Measurements from ENCODE around the gene FAF1.

The FAF1 gene

GRCh38 chr1:50633465-50633864 is 326.6 kb downstream of the FAF1 start:
- no peak overlapping the region for H3K4me3 ChIP-seq (ENCODE audit: low read depth, low read length)
- no peaks in the 10 kb centered on the region for H3K79me2 ChIP-seq
- H3K9me3 ChIP-seq (ENCODE audit: control insufficient read depth, low read length), result no peaks in the 10 kb centered on the region
- no peak for TF ChIP-seq CTCF (IDR thresholded peaks at IDR 0.05)
- H3K27ac ChIP-seq, result no peak overlapping the region
- H3K9ac ChIP-seq, result no peak overlapping the region
- H3K27me3 ChIP-seq (ENCODE audit: control insufficient read depth, insufficient read depth, low read length), result no peaks in the 10 kb centered on the region
- no peak overlapping the region for H2AFZ ChIP-seq
- no peaks in the 10 kb centered on the region for H3K36me3 ChIP-seq (ENCODE audit: control insufficient read depth, insufficient read depth, low read length)
- H3K4me1 ChIP-seq, result no peaks in the 10 kb centered on the region
- H3K4me2 ChIP-seq (ENCODE audit: low read length), result no peak overlapping the region

GRCh38 chr1:50631161-50631560 is 328.9 kb downstream of the FAF1 start:
- no peak for TF ChIP-seq CTCF (IDR thresholded peaks at IDR 0.05)
- H2AFZ ChIP-seq, result no peak overlapping the region
- H3K79me2 ChIP-seq, result no peaks in the 10 kb centered on the region
- no peak overlapping the region for H3K4me3 ChIP-seq (ENCODE audit: low read depth, low read length)
- H3K9me3 ChIP-seq (ENCODE audit: control insufficient read depth, low read length), result no peaks in the 10 kb centered on the region
- no peak overlapping the region for H3K4me2 ChIP-seq (ENCODE audit: low read length)
- no peaks in the 10 kb centered on the region for H3K27me3 ChIP-seq (ENCODE audit: control insufficient read depth, insufficient read depth, low read length)
- no peak overlapping the region for H3K27ac ChIP-seq
- H3K9ac ChIP-seq, result no peak overlapping the region
- no peaks in the 10 kb centered on the region for H3K36me3 ChIP-seq (ENCODE audit: control insufficient read depth, insufficient read depth, low read length)
- no peaks in the 10 kb centered on the region for H3K4me1 ChIP-seq

DNA sequence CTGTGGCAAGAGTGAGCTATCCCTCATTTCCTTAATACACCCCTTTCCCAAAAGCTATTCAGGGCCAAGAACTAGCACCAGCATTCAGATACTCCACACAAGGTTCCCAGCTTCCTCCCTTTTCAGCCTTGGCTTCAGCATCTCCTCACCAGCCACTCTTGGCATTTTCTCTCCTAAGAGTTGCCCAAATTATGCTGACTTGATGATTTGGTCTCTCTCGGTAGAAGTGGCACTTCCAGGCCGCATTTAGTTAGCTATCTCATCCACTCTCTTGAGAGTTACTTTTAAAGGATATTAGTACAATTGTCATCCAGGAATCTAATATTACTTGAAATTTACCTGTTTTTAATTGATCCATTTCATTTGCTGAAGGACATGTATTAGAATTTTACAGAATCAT is 337.8 kb downstream of the FAF1 start:
- H3K27me3 ChIP-seq (ENCODE audit: control insufficient read depth, insufficient read depth, low read length), result no peaks in the 10 kb centered on the region
- no peak overlapping the region for H3K4me3 ChIP-seq (ENCODE audit: low read depth, low read length)
- H2AFZ ChIP-seq, result no peak overlapping the region
- H3K9ac ChIP-seq, result no peak overlapping the region
- no peaks in the 10 kb centered on the region for H3K4me1 ChIP-seq
- H3K9me3 ChIP-seq (ENCODE audit: control insufficient read depth, low read length), result no peaks in the 10 kb centered on the region
- H3K79me2 ChIP-seq, result no peaks in the 10 kb centered on the region
- no peak overlapping the region for H3K27ac ChIP-seq
- H3K36me3 ChIP-seq (ENCODE audit: control insufficient read depth, insufficient read depth, low read length), result no peaks in the 10 kb centered on the region
- TF ChIP-seq CTCF (IDR thresholded peaks at IDR 0.05), result no peak
- no peak overlapping the region for H3K4me2 ChIP-seq (ENCODE audit: low read length)

DNA sequence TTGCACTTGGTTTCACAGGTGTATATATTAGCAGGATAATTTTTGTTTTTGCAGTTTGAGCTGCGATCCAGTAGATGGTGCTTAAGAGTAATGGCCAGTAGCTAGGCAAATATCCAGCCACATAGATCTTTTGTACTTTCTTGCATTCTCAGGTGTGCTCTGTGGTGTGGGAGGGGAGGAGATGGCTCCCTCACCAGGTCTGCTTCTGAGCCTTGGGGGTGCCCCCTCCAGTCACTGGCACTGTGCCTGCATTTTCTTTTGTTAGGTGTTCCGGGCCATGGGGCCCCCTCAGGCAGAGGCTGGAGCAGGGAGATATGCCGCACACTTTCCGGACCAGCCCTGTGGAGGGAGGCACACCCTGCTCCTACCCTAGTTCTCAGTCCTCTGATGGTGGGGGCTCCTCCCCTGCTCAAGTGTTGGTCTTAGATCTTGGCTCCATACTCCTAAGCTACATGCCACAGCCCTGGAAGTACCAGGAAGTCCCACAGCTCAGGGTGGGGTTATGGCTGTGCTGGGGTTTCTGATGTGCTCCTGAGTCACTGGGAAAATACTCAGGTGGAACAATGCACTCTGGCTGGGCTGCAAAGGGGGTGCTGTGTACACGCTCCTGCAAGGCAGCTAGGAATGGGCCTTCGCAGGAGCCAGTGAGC is 339.3 kb downstream of the FAF1 start:
- Histone ChIP-seq H3K9ac (no peak overlapping the region), H3K4me3 (ENCODE audit: low read depth, low read length) (no peak overlapping the region), H3K27ac (no peak overlapping the region), H3K79me2 (no peaks in the 10 kb centered on the region), H3K27me3 (ENCODE audit: control insufficient read depth, insufficient read depth, low read length) (no peaks in the 10 kb centered on the region), H3K4me1 (no peaks in the 10 kb centered on the region), H3K9me3 (ENCODE audit: control insufficient read depth, low read length) (no peaks in the 10 kb centered on the region), H2AFZ (no peak overlapping the region), H3K4me2 (ENCODE audit: low read length) (no peak overlapping the region), H3K36me3 (ENCODE audit: control insufficient read depth, insufficient read depth, low read length) (no peaks in the 10 kb centered on the region)
- no peak for TF ChIP-seq CTCF (IDR thresholded peaks at IDR 0.05)

DNA sequence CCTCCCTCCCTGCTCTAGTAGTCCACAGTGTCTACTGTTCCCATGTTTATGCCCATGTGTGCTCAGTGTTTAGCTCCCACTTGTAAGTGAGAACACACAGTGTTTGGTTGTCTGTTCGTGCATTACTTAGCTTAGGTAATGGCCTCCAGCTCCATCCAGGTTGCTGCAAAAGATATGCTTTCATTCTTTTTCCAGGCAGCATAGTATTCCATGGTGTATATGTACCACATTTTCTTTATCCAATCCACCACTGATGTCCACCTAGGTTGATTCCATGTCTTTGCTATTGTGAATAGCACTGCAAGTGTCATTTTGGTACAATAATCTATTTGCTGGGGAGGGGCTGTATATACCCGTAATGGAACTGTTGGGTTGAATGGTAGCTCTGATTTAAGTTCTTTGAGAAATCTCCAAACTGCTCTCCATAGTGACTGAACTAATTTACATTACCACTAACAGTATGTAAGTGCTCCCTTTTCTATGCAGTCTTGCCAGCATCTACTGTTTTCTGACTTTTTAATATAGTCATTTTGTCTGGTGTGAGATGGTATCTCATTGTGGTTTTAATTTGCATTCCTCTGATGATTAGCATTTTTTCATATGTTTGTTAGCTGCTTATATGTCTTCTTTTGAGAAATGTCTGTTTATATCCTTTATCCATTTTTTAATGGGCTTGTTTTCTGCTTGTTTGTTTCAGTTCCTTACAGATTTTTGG is 344.9 kb downstream of the FAF1 start:
- Histone ChIP-seq H3K79me2 (no peaks in the 10 kb centered on the region), H3K27ac (no peak overlapping the region), H3K9ac (no peak overlapping the region), H3K4me1 (no peaks in the 10 kb centered on the region), H3K4me3 (ENCODE audit: low read depth, low read length) (no peak overlapping the region), H3K4me2 (ENCODE audit: low read length) (no peak overlapping the region), H2AFZ (no peak overlapping the region), H3K9me3 (ENCODE audit: control insufficient read depth, low read length) (no peaks in the 10 kb centered on the region), H3K27me3 (ENCODE audit: control insufficient read depth, insufficient read depth, low read length) (no peaks in the 10 kb centered on the region), H3K36me3 (ENCODE audit: control insufficient read depth, insufficient read depth, low read length) (no peaks in the 10 kb centered on the region)
- TF ChIP-seq CTCF (IDR thresholded peaks at IDR 0.05), result no peak

Data from parathyroid adenoma (tissue), 2 donors.